RWPE1 (cell line): Measurements from ENCODE around the gene B3GAT1.

Experiments used
- CTCF ChIA-PET: fragments of 350-600 bp; sonication (Branson Sonifier 250); formaldehyde crosslinking; extraction: SDS; loops from one replicate; lab custom pipeline; 2021; lab: Yijun Ruan, JAX
- POLR2A ChIA-PET: fragments of 400-600 bp; formaldehyde crosslinking; extraction: SDS; loops from one replicate; lab custom pipeline; 2020; ENCODE audit warnings: antibody characterized with exemption; ENCODE audit not compliant: low non-redundant PET; lab: Yijun Ruan, JAX
- DNase-seq: peaks from one replicate; pipeline ENCODE4 v3.0.0; 2012; ENCODE audit warnings: low spot score
- H3K27ac ChIP-seq: fragments of 450-650 bp; 2 replicates; pipeline ENCODE4 v1.5.1; 2017
- TF ChIP-seq, protein P1 (sequence below): fragments of 450-650 bp; conservative IDR thresholded peaks from 2 replicates; pipeline ENCODE4 v1.5.1; 2017; ENCODE audit warnings: low read depth, mild to moderate bottlenecking

Gene B3GAT1

DNA sequence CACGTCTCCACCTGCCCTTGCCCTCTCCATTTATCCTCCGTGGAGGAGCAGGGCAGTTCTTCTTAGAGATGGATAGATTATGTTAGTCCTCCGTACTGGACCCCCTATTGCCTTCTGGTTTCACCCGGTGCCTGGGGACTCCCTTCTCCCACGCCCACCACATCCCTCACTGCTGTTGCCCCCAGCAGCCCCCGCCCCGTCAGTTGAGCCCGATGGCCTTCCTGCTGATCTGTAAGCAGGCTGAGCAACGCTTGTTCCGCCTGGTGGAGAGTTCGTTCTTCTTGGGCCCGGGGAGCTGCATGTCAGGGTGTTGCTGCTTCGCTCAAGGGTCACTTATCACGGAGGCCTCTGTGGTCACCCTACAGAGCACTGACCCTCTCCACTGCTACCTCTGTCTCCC is 34.2 kb downstream of the B3GAT1 start:
- DNase-seq: no peak
- TF ChIP-seq, protein P1, sequence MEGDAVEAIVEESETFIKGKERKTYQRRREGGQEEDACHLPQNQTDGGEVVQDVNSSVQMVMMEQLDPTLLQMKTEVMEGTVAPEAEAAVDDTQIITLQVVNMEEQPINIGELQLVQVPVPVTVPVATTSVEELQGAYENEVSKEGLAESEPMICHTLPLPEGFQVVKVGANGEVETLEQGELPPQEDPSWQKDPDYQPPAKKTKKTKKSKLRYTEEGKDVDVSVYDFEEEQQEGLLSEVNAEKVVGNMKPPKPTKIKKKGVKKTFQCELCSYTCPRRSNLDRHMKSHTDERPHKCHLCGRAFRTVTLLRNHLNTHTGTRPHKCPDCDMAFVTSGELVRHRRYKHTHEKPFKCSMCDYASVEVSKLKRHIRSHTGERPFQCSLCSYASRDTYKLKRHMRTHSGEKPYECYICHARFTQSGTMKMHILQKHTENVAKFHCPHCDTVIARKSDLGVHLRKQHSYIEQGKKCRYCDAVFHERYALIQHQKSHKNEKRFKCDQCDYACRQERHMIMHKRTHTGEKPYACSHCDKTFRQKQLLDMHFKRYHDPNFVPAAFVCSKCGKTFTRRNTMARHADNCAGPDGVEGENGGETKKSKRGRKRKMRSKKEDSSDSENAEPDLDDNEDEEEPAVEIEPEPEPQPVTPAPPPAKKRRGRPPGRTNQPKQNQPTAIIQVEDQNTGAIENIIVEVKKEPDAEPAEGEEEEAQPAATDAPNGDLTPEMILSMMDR: no peak
- CTCF ChIA-PET: no interaction called here
- H3K27ac ChIP-seq: no peak overlapping the region
- POLR2A ChIA-PET: no interaction called here

DNA sequence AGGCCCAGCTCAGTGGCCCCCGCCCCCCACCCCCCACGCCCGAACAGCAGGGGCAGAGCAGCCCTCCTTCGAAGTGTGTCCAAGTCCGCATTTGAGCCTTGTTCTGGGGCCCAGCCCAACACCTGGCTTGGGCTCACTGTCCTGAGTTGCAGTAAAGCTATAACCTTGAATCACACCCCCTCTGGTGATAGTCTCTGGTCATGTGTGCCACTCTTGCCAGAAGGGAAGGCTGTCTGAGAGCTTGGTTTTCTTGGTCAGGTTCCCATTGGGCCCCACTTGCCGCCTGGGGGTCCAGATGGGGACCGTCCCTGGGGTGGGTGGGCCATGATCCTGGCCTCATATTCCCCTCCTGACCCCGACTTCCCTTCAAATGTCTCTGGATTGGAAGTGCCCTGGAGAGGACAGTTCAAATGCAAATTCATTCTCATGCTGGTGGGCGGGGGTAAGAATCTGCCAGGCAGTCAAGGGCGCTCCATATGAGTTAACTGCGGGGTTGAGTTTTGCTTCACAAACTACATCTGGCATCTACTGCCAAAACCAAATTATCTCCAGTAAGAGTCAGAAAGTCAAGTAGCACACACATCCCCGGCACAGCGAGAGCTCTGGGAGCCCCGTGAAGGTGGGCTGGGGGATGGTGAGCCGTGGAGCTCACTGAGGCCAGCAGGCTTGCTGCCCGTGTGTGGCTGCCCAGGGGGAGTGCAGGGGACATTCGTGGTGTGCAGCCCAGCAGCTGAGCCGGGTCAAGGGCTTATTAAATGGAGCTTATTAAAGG is 35.7 kb downstream of the B3GAT1 start:
- CTCF ChIA-PET: no interaction called here
- DNase-seq: no peak
- TF ChIP-seq, protein P1: no peak
- no peak overlapping the region for H3K27ac ChIP-seq
- POLR2A ChIA-PET: no interaction called here

DNA sequence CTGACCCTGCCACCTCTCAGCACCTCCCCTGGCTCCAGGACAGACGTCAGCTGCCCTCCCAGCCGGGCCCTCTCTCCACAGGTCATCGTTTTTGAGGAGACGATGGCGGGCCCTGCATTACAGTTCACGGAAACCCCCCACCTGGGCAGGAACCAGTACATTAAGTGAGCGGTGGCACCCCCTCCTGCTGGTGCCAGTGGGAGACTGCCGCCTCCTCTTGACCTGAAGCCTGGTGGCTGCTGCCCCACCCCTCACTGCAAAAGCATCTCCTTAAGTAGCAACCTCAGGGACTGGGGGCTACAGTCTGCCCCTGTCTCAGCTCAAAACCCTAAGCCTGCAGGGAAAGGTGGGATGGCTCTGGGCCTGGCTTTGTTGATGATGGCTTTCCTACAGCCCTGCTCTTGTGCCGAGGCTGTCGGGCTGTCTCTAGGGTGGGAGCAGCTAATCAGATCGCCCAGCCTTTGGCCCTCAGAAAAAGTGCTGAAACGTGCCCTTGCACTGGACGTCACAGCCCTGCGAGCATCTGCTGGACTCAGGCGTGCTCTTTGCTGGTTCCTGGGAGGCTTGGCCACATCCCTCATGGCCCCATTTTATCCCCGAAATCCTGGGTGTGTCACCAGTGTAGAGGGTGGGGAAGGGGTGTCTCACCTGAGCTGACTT is 37.0 kb downstream of the B3GAT1 start:
- TF ChIP-seq, protein P1: no peak
- POLR2A ChIA-PET: no interaction called here
- H3K27ac ChIP-seq: no peak overlapping the region
- DNase-seq: no peak
- CTCF ChIA-PET: no interaction called here

DNA sequence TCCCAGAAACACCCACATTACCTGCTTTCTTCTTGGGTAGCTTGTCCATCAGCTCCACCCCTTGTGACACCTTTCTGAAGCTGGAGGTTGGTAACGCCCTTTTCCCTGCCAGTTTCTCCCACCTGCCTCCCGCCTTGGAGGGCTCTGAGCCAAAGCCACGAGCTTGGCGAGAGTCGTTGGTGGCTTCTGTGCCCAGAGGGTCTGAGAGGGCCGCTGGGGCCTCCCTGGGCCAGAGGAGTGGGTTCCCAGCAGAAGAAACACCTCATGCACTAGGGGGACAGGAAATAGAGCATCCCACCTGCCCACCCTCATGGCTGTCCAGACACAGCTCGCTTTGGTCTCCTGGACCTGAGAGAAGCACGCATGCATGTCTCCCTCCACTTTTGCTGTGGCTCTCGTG is 37.9 kb downstream of the B3GAT1 start:
- POLR2A ChIA-PET: no interaction called here
- CTCF ChIA-PET: interaction anchor here (0.5 to 0.7 kb wide), 4 partner anchors 10 to 443 kb away, joined by 3 read pairs; no protein-coding TSS in a partner anchor
- no peak overlapping the region for H3K27ac ChIP-seq
- no peak for DNase-seq
- TF ChIP-seq, protein P1: no peak

DNA sequence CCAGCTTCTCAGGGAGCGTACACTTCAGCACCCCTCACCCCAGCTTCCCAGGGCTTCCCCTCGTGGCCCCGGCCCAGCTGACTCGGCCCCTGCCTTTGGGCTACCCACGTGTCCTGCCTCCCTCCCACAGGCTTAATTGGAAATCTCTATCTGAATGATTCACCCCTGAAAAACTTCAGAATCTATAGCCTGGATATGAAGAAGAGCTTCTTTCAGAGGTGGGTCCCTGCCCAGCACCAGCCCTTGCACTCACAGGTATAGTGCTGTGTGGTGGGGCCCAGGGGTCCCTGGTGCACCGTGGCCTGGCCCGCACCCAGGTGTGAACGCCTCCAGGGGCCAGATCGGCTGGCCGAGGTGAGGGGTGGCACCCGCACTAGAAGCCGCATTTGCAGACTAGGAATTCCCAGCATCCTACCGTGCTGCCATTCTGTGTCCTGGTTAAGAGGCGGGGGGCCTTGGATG is 38.4 kb downstream of the B3GAT1 start:
- no peak overlapping the region for H3K27ac ChIP-seq
- TF ChIP-seq, protein P1: no peak
- POLR2A ChIA-PET: no interaction called here
- DNase-seq: no peak
- CTCF ChIA-PET: interaction anchor here (0.5 to 0.7 kb wide), 4 partner anchors 9 to 444 kb away, joined by 3 read pairs; no protein-coding TSS in a partner anchor

DNA sequence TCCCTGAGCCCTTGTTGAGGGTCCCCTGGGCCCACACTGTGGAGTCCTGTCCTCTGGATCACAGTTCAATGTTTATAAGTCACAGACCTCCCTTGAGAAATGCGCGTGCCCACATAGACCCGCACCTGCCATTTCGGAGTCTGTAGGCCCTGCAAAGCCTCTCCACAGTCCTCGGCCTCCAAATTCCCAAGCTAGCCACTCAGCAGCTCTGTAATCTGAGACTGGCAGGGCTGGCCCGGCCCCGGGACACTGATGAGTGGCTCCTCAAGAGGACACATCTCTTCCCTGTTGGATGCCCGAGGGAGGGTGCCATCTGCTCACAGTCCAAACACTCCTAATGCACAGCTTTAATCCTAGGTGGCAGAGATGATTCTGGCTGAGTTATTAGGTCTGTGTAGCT is 39.1 kb downstream of the B3GAT1 start:
- H3K27ac ChIP-seq: no peak overlapping the region
- ChIA-PET CTCF (no interaction called here), POLR2A (no interaction called here)
- TF ChIP-seq, protein P1: no peak
- no peak for DNase-seq
